H9 (cell line): ENCODE measurements around the gene BMP2K. TPM values are rescaled to one million over a fixed set of nuclear protein-coding genes. Genes with fewer than 3 reads are reported as not detected.

Experiments
- DNase-seq: peaks from one replicate; pipeline ENCODE4 v3.0.0-alpha.2; 2017
- H2AFZ ChIP-seq: one replicate; pipeline ENCODE4 v1.6.1; 2013; ENCODE audit warnings: mild to moderate bottlenecking, low read length, control low read depth, moderate library complexity
- H2AK5ac ChIP-seq: 2 replicates; pipeline ENCODE4 v1.6.1; 2013; ENCODE audit warnings: low read length, control low read depth, mixed read lengths; ENCODE audit not compliant: insufficient read length
- H2BK120ac ChIP-seq: one replicate; pipeline ENCODE4 v1.6.1; 2013; ENCODE audit warnings: low read depth, mild to moderate bottlenecking, low read length, control low read depth, inconsistent platforms; ENCODE audit not compliant: poor library complexity, severe bottlenecking
- H2BK12ac ChIP-seq: 2 replicates; pipeline ENCODE4 v1.6.1; 2013; ENCODE audit warnings: low read length, control low read depth, mixed read lengths, low read depth; ENCODE audit not compliant: insufficient read length
- H2BK15ac ChIP-seq: 2 replicates; pipeline ENCODE4 v1.6.1; 2013; ENCODE audit warnings: low read depth, low read length, control low read depth
- H2BK20ac ChIP-seq: one replicate; pipeline ENCODE4 v1.6.1; 2013; ENCODE audit warnings: low read depth, mild to moderate bottlenecking, low read length, control low read depth, inconsistent platforms; ENCODE audit not compliant: poor library complexity, severe bottlenecking
- H2BK5ac ChIP-seq: 2 replicates; pipeline ENCODE4 v1.6.1; 2013; ENCODE audit warnings: low read length, control low read depth, mixed read lengths; ENCODE audit not compliant: insufficient read length
- H3K14ac ChIP-seq: 2 replicates; pipeline ENCODE4 v1.6.1; 2013; ENCODE audit warnings: low read length, control low read depth; ENCODE audit not compliant: insufficient read depth
- H3K18ac ChIP-seq: 2 replicates; pipeline ENCODE4 v1.6.1; 2013; ENCODE audit warnings: low read depth, mild to moderate bottlenecking, mixed read lengths, low read length, control low read depth; ENCODE audit not compliant: insufficient read length
- H3K23ac ChIP-seq: 2 replicates; pipeline ENCODE4 v1.6.1; 2013; ENCODE audit warnings: low read length, control low read depth, mixed read lengths, low read depth; ENCODE audit not compliant: insufficient read length
- H3K23me2 ChIP-seq: 2 replicates; pipeline ENCODE4 v1.6.1; 2013; ENCODE audit warnings: low read depth, mild to moderate bottlenecking, mixed read lengths, low read length, control low read depth; ENCODE audit not compliant: insufficient read length, poor library complexity, severe bottlenecking
- H3K27ac ChIP-seq: 2 replicates; pipeline ENCODE4 v1.5.1; 2013; ENCODE audit warnings: low read length, control low read depth, mixed read lengths, low read depth; ENCODE audit not compliant: insufficient read length
- H3K27me3 ChIP-seq: 2 replicates; pipeline ENCODE4 v1.6.1; 2013; ENCODE audit warnings: low read length, control low read depth, inconsistent platforms; ENCODE audit not compliant: insufficient read depth
- H3K4ac ChIP-seq: 2 replicates; pipeline ENCODE4 v1.6.1; 2013; ENCODE audit warnings: low read depth, mild to moderate bottlenecking, control low read depth, inconsistent platforms, low read length, moderate library complexity
- H3K4me1 ChIP-seq: 2 replicates; pipeline ENCODE4 v1.6.1; 2013; ENCODE audit warnings: low read length, control low read depth, inconsistent platforms; ENCODE audit not compliant: insufficient read depth
- H3K4me2 ChIP-seq: 2 replicates; pipeline ENCODE4 v1.6.1; 2013; ENCODE audit warnings: low read length, control low read depth, mixed read lengths; ENCODE audit not compliant: insufficient read length, insufficient read depth
- H3K56ac ChIP-seq: 2 replicates; pipeline ENCODE4 v1.6.1; 2013; ENCODE audit warnings: low read depth, mild to moderate bottlenecking, mixed read lengths, low read length, control low read depth; ENCODE audit not compliant: insufficient read length
- H3K79me1 ChIP-seq: 2 replicates; pipeline ENCODE4 v1.6.1; 2013; ENCODE audit warnings: low read depth, mild to moderate bottlenecking, moderate library complexity, low read length, control low read depth, inconsistent platforms; ENCODE audit not compliant: insufficient read depth, poor library complexity, severe bottlenecking
- H3K79me2 ChIP-seq: 2 replicates; pipeline ENCODE4 v1.6.1; 2013; ENCODE audit warnings: low read length, control low read depth, inconsistent platforms; ENCODE audit not compliant: insufficient read depth
- H3K9ac ChIP-seq: 2 replicates; pipeline ENCODE4 v1.6.1; 2013; ENCODE audit warnings: low read length, control low read depth, mixed read lengths; ENCODE audit not compliant: insufficient read length; ENCODE audit errors: extremely low read depth
- H3K9me3 ChIP-seq: one replicate; pipeline ENCODE4 v1.6.1; 2013; ENCODE audit warnings: low read depth, low read length, inconsistent platforms; ENCODE audit not compliant: control insufficient read depth
- H3T11ph ChIP-seq: one replicate; pipeline ENCODE4 v1.6.1; 2013; ENCODE audit warnings: mild to moderate bottlenecking, low read length, control low read depth, inconsistent platforms
- H4K20me1 ChIP-seq: one replicate; pipeline ENCODE4 v1.6.1; 2013; ENCODE audit not compliant: control insufficient read depth, insufficient read length, insufficient read depth
- H4K5ac ChIP-seq: 2 replicates; pipeline ENCODE4 v1.6.1; 2013; ENCODE audit warnings: low read depth, mild to moderate bottlenecking, mixed read lengths, low read length, control low read depth; ENCODE audit not compliant: insufficient read length
- H4K8ac ChIP-seq: replicated peaks from 2 replicates; pipeline ENCODE4 v1.6.1; 2013; ENCODE audit warnings: low read length, control low read depth, mixed read lengths, low read depth; ENCODE audit not compliant: insufficient read length
- H4K91ac ChIP-seq: 2 replicates; pipeline ENCODE4 v1.6.1; 2013; ENCODE audit warnings: low read depth, mild to moderate bottlenecking, moderate library complexity, mixed read lengths, low read length, control low read depth; ENCODE audit not compliant: insufficient read length
- H3K27ac Mint-ChIP-seq, 3 experiments: 2 replicates in 2 of 3; 3 replicates in 1 of 3; pipeline ENCODE4 v1.8.0; 2020 to 2021; ENCODE audit warnings: mixed read lengths in 3 of 3, mild to moderate bottlenecking in 1 of 3, moderate library complexity in 1 of 3
- H3K27me3 Mint-ChIP-seq: 2 replicates; pipeline ENCODE4 v1.8.0; 2021; ENCODE audit warnings: low read depth, mild to moderate bottlenecking, moderate library complexity, mixed read lengths
- H3K36me3 Mint-ChIP-seq, 3 experiments: 2 replicates in 2 of 3; 3 replicates in 1 of 3; pipeline ENCODE4 v1.8.0; 2020 to 2021; ENCODE audit warnings: low read depth in 3 of 3, mixed read lengths in 3 of 3; ENCODE audit not compliant: insufficient read depth in 1 of 3
- H3K4me1 Mint-ChIP-seq, 2 experiments: 2 replicates each; pipeline ENCODE4 v1.8.0; 2020; ENCODE audit warnings: mixed read lengths in 2 of 2
- H3K4me3 Mint-ChIP-seq, 2 experiments: 2 replicates in 1 of 2; 3 replicates in 1 of 2; pipeline ENCODE4 v1.8.0; 2020 to 2021; ENCODE audit warnings: mild to moderate bottlenecking in 2 of 2, mixed read lengths in 2 of 2, moderate library complexity in 1 of 2
- H3K9me3 Mint-ChIP-seq, 2 experiments: 2 replicates in 1 of 2; 3 replicates in 1 of 2; pipeline ENCODE4 v1.8.0; 2020; ENCODE audit warnings: mild to moderate bottlenecking in 2 of 2, mixed read lengths in 2 of 2, moderate library complexity in 1 of 2
- CTCF ChIP-seq: fragments of 200-600 bp; sonication (generic); conservative IDR thresholded peaks from 3 replicates; pipeline ENCODE4 v1.8.0; 2021; ENCODE audit warnings: antibody characterized with exemption, mild to moderate bottlenecking
- WGBS: extraction: QIAGEN DNeasy Blood & Tissue Kit; methylation state at CpG from one replicate; pipeline ENCODE4 v1.1.7; 2013; ENCODE audit warnings: missing lambda C conversion rate, low lambda C conversion rate, mixed read lengths; ENCODE audit not compliant: insufficient read length; ENCODE audit errors: extremely low coverage; 5-methylcytosine and 5-hydroxymethylcytosine counted together
- total RNA-seq: library from RNA; stranded (reverse); gene quantifications from 2 replicates; pipeline ENCODE4 v1.2.1, GENCODE V29; 2021

The BMP2K gene
- total RNA-seq, 1 experiment from 2014 or later = 26.4 TPM

DNA sequence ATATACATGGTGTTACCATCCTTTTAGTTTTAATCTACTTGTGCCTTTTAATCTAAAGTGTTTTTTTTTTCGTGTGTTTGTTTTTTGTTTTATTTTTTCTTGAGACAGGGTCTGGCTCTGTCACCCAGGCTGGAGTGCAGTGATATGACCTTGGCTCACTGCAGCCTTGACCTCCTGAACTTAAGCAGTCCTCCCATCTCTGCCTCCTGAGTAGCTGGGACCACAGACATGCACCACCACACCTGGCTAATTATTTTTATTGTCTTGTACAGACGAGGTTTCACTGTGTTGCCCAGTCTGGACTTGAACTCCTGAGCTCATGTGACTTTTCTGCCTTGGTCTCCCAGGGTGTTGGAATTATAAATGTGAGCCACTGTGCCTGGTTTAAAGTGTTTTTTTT, 33.1 kb downstream of the BMP2K start:
- Histone ChIP-seq H2BK15ac (no peak overlapping the region), H3K27me3 (no peaks in the 10 kb centered on the region), H4K8ac (no peak overlapping the region), H3K27ac (no peak overlapping the region), H3K56ac (no peak overlapping the region), H3K4ac (no peak overlapping the region), H2BK5ac (no peak overlapping the region), H3K23ac (no peak overlapping the region), H2AFZ (no peak overlapping the region), H3K79me2 (peaks cover 4% of the 10 kb centered on the region; the same call in 1 of the 2 replicates), H2BK12ac (no peak overlapping the region), H3K4me1 (no peaks in the 10 kb centered on the region), H2BK20ac (no peak overlapping the region), H3T11ph (no peak overlapping the region), H3K18ac (no peak overlapping the region), H3K14ac (no peak overlapping the region), H4K5ac (no peak overlapping the region), H4K20me1 (no peaks in the 10 kb centered on the region), H3K4me2 (no peak overlapping the region), H3K9ac (no peak overlapping the region), H2BK120ac (no peak overlapping the region), H3K79me1 (peaks cover 2% of the 10 kb centered on the region), H3K23me2 (no peaks in the 10 kb centered on the region), H4K91ac (no peak overlapping the region), H2AK5ac (no peak overlapping the region), H3K9me3 (no peaks in the 10 kb centered on the region)
- H3K36me3 Mint-ChIP-seq = peaks cover 4 to 14% (median 11%) of the 10 kb centered on the region in 3 experiments
- peaks cover 20 to 21% of the 10 kb centered on the region in 2 experiments for H3K4me1 Mint-ChIP-seq
- H3K9me3 Mint-ChIP-seq = peaks cover 8% of the 10 kb centered on the region in 2 experiments; a peak in 4 of 5 replicates
- no peak for TF ChIP-seq CTCF
- DNase-seq = no peak
- H3K27me3 Mint-ChIP-seq = no peaks in the 10 kb centered on the region
- WGBS = no CpG with 5 or more reads among the region's 2 CpGs
- no peak overlapping the region for H3K4me3 Mint-ChIP-seq
- H3K27ac Mint-ChIP-seq = no peak overlapping the region
